HEK293 (cell line): Measurements from ENCODE around the gene GUCA1C.

Experiments
- CTCF ChIP-seq: fragments of 450-650 bp; formaldehyde crosslinking; IDR thresholded peaks from 2 replicates; pipeline ENCODE4 v1.5.1; 2016; ENCODE audit warnings: missing biosample characterization, missing genetic modification characterization
- KLF9 ChIP-seq: fragments of 450-650 bp; formaldehyde crosslinking; IDR thresholded peaks from 2 replicates; pipeline ENCODE4 v1.5.1; 2016; ENCODE audit warnings: missing biosample characterization, missing genetic modification characterization, low read depth
- ZNF24 ChIP-seq: fragments of 450-650 bp; formaldehyde crosslinking; IDR thresholded peaks from 2 replicates; pipeline ENCODE4 v1.5.1; 2016; ENCODE audit warnings: missing biosample characterization, missing genetic modification characterization
- ZNF26 ChIP-seq: fragments of 450-650 bp; formaldehyde crosslinking; IDR thresholded peaks from 2 replicates; pipeline ENCODE4 v1.5.1; 2016; ENCODE audit warnings: missing biosample characterization, missing genetic modification characterization
- ZSCAN30 ChIP-seq: fragments of 450-650 bp; IDR thresholded peaks from 2 replicates; pipeline ENCODE4 v1.5.1; 2018; ENCODE audit warnings: missing biosample characterization, mild to moderate bottlenecking, missing genetic modification characterization, moderate library complexity

GRCh38 chr3:108985844-108986243 is 32.2 kb upstream of the GUCA1C start:
- TF ChIP-seq CTCF (tag by site-specific recombination): no peak
- no peak for TF ChIP-seq ZSCAN30
- no peak for TF ChIP-seq ZNF26
- no peak for TF ChIP-seq KLF9 (tag by site-specific recombination)
- no peak for TF ChIP-seq ZNF24 (tag by site-specific recombination)
